IPS-NIHi11 (cell line): ENCODE results near the gene AVPI1.
"Not testable (repeated sequence)": the region's sequence is repeated elsewhere in the genome, so short reads cannot be mapped to it uniquely, and the experiment has no call there.

ENCODE experiments used
- DNase-seq: peaks from one replicate; pipeline ENCODE4 v3.0.0; 2012; ENCODE audit warnings: mixed read lengths, low spot score

Gene AVPI1

GRCh38 chr10:97682042-97682441, 5.0 kb downstream of the AVPI1 start:
- DNase-seq = no peak

- DNase-seq = no peak
Measured at GRCh38 chr10:97679594-97679993, 7.4 kb downstream of the AVPI1 start.

GRCh38 chr10:97676770-97677581, 10.1 kb downstream of the AVPI1 start:
- peak; percentile 86 for DNase-seq

GRCh38 chr10:97675222-97675621, 11.8 kb downstream of the AVPI1 start:
- DNase-seq = no peak

GRCh38 chr10:97673736-97674525, 13.1 kb downstream of the AVPI1 start:
- DNase-seq = no peak

GRCh38 chr10:97669571-97669970, 17.5 kb downstream of the AVPI1 start:
- no peak for DNase-seq

GRCh38 chr10:97667463-97667862, 19.6 kb downstream of the AVPI1 start:
- DNase-seq = no peak

GRCh38 chr10:97666992-97667391, 20.0 kb downstream of the AVPI1 start:
- DNase-seq = no peak

- DNase-seq = no peak
Measured at GRCh38 chr10:97664282-97664850, 22.7 kb downstream of the AVPI1 start.

GRCh38 chr10:97659589-97659988, 27.5 kb downstream of the AVPI1 start:
- no peak for DNase-seq

- DNase-seq = no peak
Measured at GRCh38 chr10:97656777-97657176, 30.3 kb downstream of the AVPI1 start.

GRCh38 chr10:97651773-97652172, 35.3 kb downstream of the AVPI1 start:
- no peak for DNase-seq

GRCh38 chr10:97650726-97651125, 36.3 kb downstream of the AVPI1 start:
- no peak for DNase-seq

- not testable (repeated sequence) for DNase-seq
Measured at GRCh38 chr10:97649405-97649750, 37.7 kb downstream of the AVPI1 start.

GRCh38 chr10:97648562-97649404, 38.3 kb downstream of the AVPI1 start:
- peak; percentile 14 for DNase-seq

GRCh38 chr10:97647556-97647955, 39.5 kb downstream of the AVPI1 start:
- DNase-seq = no peak

- no peak for DNase-seq
Measured at GRCh38 chr10:97644936-97645335, 42.1 kb downstream of the AVPI1 start.

- no peak for DNase-seq
Measured at GRCh38 chr10:97643441-97643985, 43.5 kb downstream of the AVPI1 start.

GRCh38 chr10:97642471-97643159, 44.4 kb downstream of the AVPI1 start:
- DNase-seq = not testable (repeated sequence)

- DNase-seq = peak; percentile 62
Measured at GRCh38 chr10:97640868-97641811, 45.9 kb downstream of the AVPI1 start.
